Activated T-helper 1 cell treated with anti-CD3 and anti-CD28 coated beads, Interleukin-2, amount 50 U/mL, for 16 hours (primary cell): Measurements from ENCODE around the gene TINAGL1.

Experiments used
- DNase-seq, 2 donors: peaks; one replicate each; pipeline ENCODE4 v3.0.0-alpha.2; 2020; ENCODE audit warnings: low read depth in 1 of 2, low spot score in 1 of 2

Gene TINAGL1

GRCh38 chr1:31568895-31569595 lies 7.3 kb upstream of the TINAGL1 start:
- DNase-seq, result no peak

GRCh38 chr1:31569596-31570173 lies 6.6 kb upstream of the TINAGL1 start:
- no peak for DNase-seq

GRCh38 chr1:31570228-31570627 lies 6.1 kb upstream of the TINAGL1 start:
- no peak for DNase-seq

- DNase-seq, result no peak
Observed at GRCh38 chr1:31570906-31571305, 5.4 kb upstream of the TINAGL1 start.

- DNase-seq, result no peak
Observed at GRCh38 chr1:31571340-31572295, 4.7 kb upstream of the TINAGL1 start.

GRCh38 chr1:31572323-31573104 lies 3.8 kb upstream of the TINAGL1 start:
- DNase-seq, result no peak

DNA sequence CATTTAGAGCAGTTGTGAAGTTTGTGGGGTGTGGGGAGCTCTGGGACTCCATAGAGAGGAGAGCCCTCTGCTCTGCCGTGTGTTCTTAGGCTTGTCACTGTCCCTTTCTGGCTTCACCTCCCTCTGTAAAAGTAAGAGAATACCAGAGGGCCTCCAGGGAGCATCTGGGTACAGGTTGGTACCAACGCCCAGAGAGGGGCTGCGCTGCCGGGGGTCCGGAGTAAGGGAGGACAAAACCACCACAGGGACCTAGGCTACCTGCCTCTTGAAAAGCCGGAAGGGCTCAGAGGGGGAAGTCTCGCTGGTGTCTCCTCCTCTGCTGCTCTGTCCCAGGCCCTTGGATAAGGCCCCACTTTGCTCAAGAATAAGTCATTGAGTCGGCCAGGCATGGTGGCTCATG lies 3.1 kb upstream of the TINAGL1 start:
- no peak for DNase-seq

- DNase-seq, result no peak
Observed at GRCh38 chr1:31574749-31575368, 1.5 kb upstream of the TINAGL1 start.

DNA sequence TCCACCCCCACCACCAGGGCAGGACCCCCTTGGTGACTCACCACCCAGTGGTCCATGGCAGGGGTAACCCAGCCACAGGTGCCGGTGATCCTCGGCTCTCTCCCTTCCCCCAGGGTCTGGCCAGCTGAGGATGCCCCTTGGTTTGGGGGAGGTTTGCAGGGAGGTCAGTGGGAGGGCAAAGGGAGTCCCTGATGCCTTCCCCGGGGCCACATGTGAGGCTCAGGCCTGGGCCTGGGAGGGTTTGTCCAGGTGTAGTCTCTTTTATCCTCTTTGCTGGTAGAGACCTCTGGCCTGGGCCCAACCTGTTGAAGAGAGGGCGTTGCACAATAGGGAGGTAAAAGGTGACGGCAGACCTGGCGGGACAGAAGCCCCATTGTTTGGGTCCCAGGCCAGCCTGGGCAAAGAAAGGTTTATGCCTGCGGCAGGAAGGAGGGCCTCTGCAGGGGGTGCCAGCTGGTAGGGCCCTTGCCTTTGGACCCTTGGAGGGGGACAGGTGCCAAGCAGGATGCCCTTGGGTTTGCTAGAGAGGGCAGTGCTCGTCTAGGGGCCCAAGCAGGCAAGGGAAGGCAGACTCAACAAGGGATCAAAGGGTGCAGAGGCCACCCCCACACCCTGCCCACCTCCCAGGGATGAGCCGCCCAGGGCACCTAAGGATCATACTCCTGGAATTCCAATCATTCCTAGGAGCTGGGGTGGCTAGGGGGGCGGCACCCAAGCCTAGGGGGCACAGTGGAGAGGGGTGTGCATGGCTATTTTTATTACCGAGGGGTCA lies 760 bp upstream of the TINAGL1 start:
- DNase-seq, result no peak

DNA sequence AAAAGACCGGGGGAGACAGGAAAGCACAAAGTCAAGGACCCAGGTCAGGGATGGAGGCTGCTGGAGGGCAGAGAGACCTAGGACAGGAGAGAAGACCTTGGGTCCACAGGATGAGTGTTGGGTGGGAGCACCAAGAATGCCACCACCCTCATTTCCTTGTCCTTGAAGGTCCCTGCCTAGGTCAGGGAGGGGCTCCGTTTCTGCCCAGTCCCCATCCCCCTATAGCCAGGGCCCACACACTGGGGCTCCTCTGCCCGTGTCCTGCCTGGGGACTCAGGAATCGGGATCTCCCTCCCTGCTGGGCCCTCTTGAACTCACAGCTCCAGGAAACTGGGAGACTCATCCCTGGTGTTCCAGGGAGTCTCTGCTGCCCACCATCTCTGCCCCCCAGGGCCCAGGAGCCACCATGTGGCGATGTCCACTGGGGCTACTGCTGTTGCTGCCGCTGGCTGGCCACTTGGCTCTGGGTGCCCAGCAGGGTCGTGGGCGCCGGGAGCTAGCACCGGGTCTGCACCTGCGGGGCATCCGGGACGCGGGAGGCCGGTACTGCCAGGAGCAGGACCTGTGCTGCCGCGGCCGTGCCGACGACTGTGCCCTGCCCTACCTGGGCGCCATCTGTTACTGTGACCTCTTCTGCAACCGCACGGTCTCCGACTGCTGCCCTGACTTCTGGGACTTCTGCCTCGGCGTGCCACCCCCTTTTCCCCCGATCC lies 584 bp downstream of the TINAGL1 start:
- DNase-seq, result no peak

DNA sequence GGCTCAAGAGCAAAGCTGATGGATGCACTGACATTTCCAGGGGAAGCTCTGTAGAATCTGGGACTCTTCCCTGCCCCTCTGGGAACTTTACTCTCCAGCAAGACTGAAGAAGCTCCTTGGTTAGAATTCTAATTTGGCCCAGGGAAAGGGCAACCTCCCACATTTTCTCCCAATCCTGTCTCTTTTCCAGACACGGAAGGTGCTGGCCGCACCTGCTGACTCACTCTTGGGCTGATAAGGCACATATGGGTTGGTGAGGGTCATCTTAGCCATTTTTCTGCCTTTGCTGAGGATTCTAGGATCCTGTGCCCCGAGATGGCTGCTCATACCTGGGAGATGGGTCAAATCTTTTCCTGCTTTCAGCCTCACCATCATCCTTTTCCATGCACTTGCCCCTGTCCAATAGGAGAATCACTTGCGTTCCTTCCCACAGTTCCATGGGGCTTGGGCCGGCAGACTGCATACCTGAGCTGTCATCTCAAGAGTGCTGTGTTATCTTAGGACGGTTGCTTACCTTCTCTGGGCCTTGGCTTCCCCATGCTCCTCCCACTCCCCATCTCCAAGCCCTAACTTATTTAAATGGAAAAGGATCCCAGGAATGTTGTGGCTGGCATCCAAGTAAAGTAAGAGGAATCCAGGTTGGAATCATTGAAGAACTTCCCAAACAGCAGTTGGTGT lies 1.3 kb downstream of the TINAGL1 start:
- no peak for DNase-seq

- DNase-seq, result no peak
Observed at GRCh38 chr1:31579374-31579773, 3.1 kb downstream of the TINAGL1 start.

- no peak for DNase-seq
Observed at GRCh38 chr1:31580513-31580870, 4.2 kb downstream of the TINAGL1 start.

DNA sequence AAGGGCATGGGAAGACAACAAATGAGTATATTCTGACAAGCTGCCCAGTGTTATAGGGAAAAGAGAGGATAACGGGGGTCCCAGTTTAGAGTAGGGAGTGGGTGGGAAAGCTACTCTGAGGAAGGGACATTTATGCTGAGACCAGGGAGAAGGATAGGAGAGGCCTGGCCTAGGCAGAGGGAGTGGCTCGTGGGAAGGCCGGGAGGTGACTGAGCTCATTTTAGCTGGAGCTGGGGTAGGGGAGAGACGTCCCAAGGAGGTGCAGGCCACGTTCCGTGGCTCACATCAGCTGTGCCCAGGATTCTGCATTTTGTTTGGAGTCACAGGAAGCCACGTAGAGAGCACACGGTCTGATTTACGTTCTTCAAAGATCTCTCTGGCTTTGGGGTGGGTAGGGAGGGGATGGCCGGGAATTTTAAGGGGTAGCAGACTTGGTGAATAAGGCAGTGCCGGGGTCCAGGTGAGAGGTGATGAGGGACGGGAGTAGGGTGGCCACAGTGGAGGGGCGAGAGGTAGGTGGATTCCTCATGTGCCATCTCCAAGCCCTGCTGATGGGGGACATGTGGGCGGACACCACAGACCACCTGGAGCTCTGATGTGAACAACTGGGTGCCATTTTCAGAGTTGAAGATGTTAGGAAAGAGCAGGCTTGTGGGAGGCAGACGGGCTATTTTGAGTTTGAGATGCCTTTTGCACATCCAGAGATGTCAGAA lies 4.7 kb downstream of the TINAGL1 start:
- no peak for DNase-seq

- no peak for DNase-seq
Observed at GRCh38 chr1:31581821-31582810, 5.8 kb downstream of the TINAGL1 start.

DNA sequence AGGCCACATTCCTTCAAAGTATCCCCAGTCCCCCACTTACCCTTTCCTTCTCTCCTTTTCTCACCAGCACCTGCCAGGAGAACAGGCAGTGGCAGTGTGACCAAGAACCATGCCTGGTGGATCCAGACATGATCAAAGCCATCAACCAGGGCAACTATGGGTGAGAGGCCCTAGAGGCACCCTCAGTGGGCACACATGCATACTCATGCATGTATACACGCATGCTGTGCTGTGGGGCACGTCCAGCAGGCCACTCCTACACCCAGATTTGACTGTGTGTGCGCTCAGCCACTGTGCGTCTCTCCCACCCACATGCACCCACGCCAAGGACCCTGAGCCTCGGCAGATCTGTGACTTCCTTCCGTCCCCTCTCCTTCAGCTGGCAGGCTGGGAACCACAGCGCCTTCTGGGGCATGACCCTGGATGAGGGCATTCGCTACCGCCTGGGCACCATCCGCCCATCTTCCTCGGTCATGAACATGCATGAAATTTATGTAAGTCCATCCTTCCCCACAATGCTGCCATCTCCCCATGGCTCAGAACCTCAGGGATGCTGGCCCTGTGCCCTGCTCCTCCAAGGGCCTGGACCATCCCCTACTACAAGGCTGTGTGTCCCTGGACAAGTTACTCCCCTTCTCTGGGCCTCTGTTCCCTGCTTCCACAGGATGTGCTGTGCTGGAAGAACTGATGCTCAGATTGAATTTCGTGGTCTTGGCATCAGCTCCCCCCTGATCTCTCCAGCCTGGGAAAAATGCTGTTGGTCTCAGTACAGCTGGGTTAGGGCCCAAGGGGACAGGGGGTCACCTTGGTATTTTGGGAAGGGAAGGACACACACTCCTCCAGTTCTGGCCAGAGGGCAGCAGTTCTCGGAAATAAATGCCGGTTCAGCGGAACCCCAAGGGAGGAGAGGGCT lies 7.0 kb downstream of the TINAGL1 start:
- DNase-seq, result no peak
